Ramos (cell line): ENCODE measurements around the gene UBE2M.

Experiments
- in situ Hi-C: fragments of 300-500 bp; cut with MboI; formaldehyde crosslinking; loops from one replicate; pipeline ENCODE4 v1.14.3; 2022; ENCODE audit warnings: low sequenced_read_pairs; ENCODE audit not compliant: unreplicated experiment

The UBE2M gene

DNA sequence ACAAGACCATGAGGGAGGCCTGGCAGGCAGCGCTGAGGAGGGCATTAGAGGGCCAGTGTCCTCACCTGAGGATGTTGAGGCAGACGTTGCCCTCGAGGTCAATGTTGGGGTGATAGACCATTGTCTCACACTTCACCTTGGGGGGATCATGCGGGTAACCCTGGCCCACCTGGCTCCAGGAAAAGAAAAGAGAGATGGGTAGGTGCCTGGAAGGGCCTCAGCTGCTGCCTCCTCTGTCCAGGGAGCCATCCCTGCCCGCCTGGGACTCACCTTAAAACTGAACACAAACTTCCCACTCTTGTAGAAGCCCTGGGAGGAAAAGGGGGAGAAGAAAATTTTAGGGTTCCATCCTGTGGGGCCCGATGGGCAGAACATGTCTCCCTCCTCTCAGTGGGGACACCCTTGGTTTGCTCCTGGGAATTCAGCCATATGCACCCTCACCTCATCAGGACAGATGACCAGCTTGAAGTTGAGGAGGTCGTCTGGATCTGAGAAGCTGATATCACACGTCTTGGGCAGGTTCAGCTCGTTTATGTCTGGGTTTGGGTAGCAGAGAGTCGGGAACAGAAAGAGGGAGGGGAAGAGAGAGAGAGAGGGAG is 1.7 kb downstream of the UBE2M start:
- in situ Hi-C loops = no loop called here

DNA sequence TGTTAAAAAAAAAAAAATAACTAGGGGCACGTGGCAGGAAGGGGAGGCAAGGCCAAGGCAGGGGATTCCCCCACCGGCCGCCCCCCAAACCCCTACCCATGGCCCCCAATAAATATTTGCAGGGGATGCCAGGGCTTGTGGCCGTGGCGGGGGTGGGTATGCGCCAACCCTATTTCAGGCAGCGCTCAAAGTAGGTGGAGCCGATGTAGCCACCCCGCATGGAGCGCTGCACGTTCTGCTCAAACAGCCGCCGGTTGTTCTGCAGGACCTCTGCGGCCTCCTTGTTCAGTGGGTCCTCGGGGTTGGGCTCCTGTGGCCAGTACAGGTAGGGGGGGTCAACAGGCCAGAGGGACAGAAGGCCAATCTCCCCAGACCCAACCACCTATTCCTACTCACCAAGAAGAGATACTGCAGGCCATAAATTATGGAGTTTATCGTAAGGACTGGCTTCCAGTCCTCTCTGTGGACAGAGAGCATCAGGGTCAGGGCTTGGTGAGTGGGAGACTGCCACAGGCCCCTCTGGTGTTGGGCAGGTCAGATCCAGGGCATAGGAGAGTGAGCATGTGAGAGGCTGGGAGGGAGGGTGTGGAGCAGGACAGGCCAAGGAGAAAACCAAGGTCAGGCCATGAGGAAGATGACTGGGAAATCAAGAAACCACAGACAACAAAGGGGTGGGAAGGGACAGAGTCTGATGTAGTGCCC is 2.3 kb downstream of the UBE2M start:
- in situ Hi-C loops = no loop called here

GRCh38 chr19:58555369-58555885 is 3.0 kb downstream of the UBE2M start:
- in situ Hi-C loops = no loop called here

GRCh38 chr19:58554494-58555368 is 3.7 kb downstream of the UBE2M start, which contains the start of gene CHMP2A:
Gene CHMP2A (minus strand): TSS chr19:58555105. CDS start chr19:58554212, 893 bp downstream.
- in situ Hi-C loops = no loop called here

DNA sequence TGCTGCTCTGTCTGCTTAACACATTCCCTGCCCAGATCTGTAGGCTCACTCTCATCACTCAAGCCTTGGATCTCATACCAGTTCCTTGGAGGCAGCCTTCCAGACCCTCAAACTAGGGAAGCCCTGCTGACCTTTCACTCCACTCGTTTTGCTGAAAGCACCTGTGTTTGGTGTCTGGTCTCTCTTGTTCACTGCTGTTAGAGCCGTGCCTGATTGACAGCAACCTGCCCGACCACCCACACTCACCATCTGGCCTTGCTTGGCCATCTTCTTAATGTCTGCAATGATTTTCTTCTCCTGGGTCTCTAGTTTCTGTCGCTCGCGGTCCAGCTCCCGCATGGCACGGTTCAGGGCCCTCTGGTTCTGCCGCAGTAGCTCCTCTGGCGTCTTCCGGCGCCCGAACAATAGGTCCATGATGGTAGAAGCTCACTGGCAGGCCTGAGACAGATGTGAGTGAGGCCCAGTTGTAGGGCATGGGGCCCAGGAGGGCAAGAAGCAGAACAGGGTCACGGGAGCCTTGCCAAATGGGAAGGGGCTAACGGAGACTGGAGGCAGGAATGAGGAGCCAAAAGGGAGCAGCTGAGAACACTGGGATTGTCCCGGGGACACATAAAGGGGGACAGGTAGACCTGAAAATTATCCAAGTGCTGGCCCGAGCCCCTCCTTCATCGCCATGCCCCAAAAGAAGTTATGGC is 4.5 kb downstream of the UBE2M start:
- in situ Hi-C loops = no loop called here

- in situ Hi-C loops = no loop called here
Measured at GRCh38 chr19:58552655-58553054, 5.8 kb downstream of the UBE2M start.

DNA sequence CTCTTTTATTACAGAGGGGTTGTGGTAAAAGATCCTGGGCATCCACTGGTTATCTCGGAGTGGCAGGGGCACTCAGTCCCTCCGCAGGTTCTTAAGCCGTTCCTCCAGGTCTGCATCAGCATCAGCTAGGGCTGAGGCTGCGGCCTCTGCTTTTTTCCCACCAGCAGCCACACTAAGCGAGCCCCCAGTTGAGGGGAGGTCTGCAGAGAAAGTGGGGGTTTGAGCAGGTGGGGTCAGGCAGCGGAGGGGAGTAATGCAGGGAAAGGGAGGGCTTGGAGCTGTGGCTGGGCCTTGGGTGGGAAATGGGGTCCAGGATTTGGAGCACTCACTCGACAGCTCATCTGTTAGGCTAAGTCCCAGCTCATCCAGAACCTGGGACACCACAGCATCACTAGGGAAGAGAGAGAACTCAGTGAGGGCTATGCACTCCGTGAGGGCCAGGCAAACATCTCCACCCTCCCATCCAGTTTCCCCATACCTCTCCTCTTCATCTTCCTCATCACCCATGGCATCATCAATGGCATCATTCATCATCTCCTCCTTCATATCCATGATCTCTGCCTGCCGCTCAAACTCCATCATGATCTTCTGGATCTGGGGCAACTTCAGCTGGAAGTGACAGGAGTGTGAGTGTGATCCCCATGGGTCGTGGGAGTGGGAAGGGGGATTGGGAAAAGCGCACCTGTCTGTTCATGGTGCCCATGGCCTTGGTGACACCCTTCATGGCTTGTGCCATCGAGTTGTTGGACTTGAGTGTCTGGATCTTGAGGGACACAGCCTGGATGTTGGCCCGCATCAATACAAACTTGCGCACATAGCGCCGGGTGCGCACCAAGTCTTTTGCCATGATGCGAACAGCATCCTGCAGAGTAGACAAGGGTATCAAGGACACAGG is 6.6 kb downstream of the UBE2M start:
- in situ Hi-C loops = no loop called here

DNA sequence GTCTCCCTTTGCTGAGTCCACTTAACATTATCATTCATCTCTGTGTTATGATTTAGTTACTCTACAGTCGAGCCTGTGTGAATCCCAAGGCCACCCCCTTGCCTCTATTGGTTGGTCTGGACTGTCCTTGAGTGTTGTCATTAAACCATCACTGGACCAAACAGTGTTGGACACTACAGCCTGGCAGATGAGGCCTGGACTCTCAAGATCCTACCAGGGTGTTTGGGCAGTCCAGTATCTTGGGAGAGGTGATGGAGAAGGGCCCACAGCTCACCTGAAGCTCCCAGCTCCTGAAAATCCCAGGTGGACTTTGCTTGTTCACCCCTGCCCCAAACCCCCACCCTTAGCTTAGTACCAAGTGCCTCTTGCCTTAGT is 7.3 kb downstream of the UBE2M start:
- in situ Hi-C loops = no loop called here

DNA sequence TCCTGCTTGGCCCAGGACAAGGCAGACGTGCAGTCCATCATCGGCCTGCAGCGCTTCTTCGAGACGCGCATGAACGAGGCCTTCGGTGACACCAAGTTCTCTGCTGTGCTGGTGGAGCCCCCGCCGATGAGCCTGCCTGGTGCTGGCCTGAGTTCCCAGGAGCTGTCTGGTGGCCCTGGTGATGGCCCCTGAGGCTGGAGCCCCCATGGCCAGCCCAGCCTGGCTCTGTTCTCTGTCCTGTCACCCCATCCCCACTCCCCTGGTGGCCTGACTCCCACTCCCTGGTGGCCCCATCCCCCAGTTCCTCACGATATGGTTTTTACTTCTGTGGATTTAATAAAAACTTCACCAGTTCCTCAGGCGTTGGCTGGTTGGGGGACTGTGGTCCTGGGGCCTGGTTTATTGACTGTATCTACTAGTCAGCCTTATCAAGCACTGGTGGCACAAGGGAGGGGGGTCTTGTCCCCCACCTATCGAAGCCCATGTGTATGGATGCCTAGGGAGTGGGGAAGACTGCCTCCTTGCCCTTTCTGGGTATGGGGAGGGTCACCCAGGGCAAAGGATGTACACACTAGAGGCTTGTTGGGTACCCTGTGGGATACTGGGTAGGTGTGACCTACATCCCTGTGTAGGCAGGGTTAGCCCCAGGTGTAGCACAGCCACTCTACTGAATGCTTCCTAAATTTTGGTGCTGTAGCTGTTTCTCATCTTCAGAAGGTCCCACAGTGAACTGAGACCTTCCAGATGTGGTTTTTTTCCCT is 7.9 kb downstream of the UBE2M start:
- in situ Hi-C loops = no loop called here

DNA sequence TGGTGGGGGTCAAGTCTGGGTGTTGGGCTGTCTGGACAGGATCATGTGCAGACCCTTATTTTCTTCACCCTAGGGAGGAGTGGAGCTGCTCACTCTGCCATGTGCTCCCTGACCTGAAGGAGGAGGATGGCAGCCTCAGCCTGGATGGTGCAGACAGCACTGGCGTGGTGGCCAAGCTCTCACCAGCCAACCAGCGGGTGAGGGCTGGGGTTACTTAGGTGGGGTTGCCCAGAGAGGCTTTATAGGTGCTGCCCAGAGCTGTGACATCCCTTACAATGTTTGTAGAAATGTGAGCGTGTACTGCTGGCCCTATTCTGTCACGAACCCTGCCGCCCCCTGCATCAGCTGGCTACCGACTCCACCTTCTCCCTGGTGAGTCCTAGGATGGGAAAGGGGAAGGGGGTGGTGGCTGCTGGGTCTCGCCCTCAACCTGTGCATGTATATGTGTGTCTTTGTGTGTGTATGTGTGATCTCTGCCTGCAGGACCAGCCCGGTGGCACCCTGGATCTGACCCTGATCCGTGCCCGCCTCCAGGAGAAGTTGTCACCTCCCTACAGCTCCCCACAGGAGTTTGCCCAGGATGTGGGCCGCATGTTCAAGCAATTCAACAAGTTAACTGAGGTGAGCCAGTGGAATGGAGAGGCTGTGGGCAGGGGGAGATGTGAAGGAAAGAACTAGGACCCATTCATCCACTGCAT is 8.6 kb downstream of the UBE2M start:
- in situ Hi-C loops = no loop called here

- in situ Hi-C loops = no loop called here
Measured at GRCh38 chr19:58548859-58549663, 9.3 kb downstream of the UBE2M start.

- in situ Hi-C loops = no loop called here
Measured at GRCh38 chr19:58547323-58548312, 10.8 kb downstream of the UBE2M start.

GRCh38 chr19:58546019-58546530 is 12.3 kb downstream of the UBE2M start:
- in situ Hi-C loops = no loop called here

GRCh38 chr19:58545286-58546018 is 13.0 kb downstream of the UBE2M start:
- in situ Hi-C loops = no loop called here

GRCh38 chr19:58544591-58545285 is 13.7 kb downstream of the UBE2M start:
- in situ Hi-C loops = no loop called here
